SKM-1 (cell line): Measurements from ENCODE around the gene CACNG3.
"Not testable (repeated sequence)": the region's sequence is repeated elsewhere in the genome, so short reads cannot be mapped to it uniquely, and the experiment has no call there.

ENCODE experiments used
- DNase-seq: peaks from one replicate; lab custom pipeline; 2025; ENCODE audit not compliant: unreplicated experiment; lab: John Stamatoyannopoulos, UW

The CACNG3 gene

DNA sequence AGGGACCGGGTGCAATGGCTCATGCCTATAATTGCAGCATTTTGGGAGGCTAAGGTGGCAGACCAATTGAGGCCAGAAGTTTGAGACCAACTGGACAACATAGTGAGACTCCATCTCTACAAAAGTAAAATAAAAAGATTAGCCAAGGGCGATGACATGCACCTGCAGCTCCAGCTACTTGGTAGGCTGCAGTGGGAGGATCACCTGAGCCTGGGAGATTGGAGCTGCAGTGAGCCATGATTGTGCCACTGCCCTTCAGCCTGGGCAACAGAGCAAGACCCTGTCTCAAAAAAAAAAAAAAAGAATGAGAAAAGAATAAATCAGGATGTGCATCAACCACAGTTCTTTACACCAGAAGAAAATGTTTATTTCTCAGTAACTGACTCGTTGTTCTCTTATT, 76.0 kb downstream of the CACNG3 start:
- DNase-seq: no peak

DNA sequence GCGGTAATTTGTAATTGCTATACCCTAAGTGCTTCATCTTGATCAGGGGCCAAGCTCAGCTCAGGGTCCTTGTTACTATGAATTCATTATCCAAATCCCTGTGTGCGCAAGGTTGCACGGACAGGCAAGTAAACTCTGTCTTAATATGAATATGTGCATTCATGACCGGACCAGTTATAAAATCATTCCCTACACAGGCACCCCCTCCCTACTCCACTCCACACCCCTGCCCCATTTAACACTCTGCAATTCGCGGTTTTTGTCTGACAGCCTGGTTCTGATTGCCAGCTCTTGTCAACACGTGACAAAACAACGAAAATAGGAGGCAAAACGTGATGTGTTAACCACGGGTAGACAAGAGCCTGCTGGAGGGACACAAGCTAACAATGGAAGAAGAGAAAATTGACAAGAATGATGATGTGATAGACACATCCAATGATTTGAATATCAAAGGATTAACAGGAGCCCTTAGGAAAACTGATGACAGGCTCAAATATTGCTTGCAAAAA, 76.5 kb downstream of the CACNG3 start:
- no peak for DNase-seq

DNA sequence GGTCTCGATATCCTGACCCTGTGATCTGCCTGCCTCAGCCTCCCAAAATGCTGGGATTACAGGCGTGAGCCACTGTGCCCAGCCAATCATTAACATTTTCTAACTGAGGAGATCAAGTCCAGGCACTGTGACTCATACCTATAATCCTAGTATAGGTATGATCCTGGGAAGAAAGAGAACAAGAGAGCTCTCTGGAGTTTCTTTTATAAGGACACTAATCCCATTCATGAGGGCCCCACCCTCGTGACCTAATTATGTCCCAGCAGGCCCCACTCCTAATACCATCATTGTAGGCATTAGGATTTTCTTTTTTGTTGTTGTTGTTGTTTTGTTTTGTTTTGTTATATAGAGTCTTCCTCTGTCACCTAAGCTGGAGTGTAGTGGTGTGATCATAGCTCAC, 80.4 kb downstream of the CACNG3 start:
- DNase-seq: no peak

GRCh38 chr16:24337013-24337412, 80.9 kb downstream of the CACNG3 start:
- no peak for DNase-seq

DNA sequence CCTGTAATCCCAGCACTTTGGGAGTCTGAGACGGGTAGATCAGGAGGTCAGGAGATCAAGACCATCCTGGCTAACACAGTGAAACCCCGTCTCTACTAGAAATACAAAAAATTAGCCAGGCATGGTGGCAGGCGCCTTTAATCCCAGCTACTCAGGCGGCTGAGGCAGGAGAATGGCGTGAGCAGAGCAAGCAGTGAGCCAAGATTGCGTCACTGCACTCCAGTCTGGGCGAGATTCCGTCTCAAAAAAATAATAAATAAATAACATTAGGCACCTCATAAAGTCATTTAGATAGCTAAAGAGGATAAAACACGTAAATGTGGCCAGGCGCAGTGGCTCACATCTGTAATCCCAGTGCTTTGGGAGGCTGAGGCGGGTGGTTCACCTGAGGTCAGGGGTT, 87.7 kb downstream of the CACNG3 start:
- DNase-seq: not testable (repeated sequence)

DNA sequence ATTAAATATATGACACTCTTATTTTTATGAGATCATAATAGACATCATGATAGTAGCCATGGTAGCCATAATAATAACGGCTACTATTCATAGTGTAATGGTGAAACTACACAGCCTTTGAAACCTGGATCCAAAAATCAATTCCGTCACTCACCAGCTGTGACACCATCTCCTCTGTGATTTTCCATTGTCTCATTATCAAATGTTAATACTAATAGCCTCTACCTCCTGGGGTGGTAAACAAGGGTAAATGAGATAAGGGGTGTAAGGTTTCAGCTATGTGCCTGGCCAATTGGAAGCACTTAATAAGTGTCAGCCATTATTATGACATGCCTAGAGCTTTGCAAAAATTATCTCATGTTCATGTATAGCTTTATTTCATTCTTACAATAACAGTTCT, 88.6 kb downstream of the CACNG3 start:
- no peak for DNase-seq

- DNase-seq: no peak
These were observed 89.6 kb downstream of the CACNG3 start for GRCh38 chr16:24345704-24346103.

DNA sequence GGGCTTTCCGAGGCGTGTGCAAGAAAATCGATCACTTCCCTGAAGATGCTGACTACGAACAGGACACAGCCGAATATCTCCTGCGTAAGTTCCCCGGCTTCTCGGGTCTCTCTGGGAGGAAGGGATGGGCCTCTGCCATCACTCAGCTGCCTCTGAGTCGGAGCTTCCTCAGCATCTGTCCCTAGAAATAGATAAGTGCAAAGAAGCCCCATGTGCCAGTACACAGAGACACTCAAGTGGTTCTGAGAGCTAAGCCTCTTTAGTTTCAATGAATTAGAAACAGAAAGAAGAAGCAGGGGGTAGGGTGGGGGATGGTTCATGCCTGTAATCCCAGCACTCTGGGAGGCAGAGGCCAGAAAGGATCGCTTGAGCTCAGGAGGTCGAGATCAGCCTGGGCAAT, 90.6 kb downstream of the CACNG3 start:
- no peak for DNase-seq

DNA sequence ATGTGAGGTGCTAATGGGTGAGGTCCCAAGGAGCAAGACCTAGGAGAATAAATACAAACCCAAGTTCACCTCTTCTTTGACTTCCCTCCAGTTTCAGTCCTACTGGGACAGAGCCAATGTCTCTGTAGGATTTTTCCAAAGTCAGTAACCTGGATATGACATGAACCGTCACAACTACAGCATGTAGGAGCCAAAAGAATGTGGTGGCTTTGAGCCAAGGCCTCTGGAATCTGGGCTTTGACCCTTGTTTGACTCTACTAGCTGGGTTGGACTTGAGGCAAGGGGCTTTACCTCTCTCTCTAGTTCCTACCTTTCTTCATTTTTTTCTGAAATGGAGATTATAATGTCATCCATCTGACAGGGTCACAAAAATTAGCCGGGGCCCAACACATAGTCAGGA, 91.4 kb downstream of the CACNG3 start:
- no peak for DNase-seq

DNA sequence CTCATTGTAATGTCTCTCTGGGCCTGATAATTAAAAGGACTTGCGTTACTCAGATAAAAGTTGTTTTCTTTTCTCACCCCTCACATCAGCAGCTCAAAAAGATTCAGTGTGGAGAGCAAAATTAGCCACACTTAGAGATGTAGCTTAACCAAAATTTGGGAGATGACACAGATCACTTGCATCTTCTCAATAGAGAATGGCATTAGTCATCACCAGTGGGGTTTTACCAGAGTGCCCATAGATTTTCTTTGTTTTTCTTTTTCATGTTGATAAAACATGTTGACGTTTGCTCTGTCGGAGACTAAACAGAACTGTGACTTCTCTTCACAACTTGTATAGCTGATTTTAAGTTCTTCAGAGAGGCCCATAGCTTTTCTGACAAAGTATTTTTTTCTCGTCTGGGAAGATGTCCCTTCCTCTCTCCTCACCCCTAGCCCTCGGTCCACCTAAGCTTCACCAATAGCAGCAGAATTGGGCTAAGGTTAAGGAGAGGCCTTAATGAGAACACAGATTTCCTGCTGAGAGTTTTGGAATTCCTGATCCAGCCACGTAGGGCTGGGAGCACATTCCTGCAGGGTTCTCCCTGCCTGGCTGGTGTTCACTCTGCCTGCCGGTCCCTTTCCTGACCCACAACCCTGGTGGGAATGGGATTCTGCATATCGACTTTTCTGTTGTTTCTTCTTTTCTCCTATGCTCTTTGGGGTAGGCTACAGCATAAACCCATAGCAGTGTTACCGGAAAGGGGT, 92.6 kb downstream of the CACNG3 start:
- no peak for DNase-seq

GRCh38 chr16:24349320-24349719, 93.2 kb downstream of the CACNG3 start:
- DNase-seq: no peak

DNA sequence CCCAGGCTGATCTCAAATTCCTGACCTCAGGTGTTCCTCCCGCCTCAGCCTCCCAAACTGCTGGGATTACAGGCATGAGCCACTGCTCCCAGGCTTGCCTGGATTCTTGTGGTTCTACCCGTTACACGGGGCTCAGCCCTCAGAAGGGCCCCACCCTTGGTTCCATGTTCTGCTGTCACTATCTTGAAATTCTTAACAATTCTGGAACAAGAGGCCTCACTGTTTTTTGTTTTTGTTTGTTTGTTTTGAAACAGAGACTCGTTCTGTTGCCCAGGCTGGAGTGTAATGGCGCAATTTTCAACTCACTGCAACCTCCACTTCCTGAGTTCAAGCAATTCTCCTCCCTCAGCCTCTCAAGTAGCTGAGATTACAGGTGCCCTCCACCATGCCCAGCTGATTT, 96.6 kb downstream of the CACNG3 start:
- no peak for DNase-seq

DNA sequence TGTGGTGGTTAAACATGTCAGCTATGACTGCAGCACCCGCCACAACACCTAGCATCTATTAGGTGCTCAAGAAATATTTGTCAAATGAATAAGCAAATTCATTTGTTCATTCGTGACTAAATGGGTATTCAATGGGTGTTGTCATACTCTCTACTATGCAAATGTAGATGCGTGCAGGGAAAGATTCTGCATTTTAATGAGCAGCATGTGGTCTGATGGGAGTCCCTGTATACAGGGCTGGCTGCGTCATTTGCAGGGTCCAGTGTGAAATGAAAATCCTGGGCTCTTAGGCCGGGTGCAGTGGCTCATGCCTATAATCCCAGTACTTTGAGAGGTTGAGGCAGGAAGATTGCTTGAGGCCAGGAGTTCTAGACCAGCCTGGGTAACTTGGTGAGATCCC, 97.5 kb downstream of the CACNG3 start:
- no peak for DNase-seq

GRCh38 chr16:24357511-24357910, 101.4 kb downstream of the CACNG3 start:
- DNase-seq: no peak

- DNase-seq: no peak
These were observed 102.0 kb downstream of the CACNG3 start for GRCh38 chr16:24358117-24358516.

DNA sequence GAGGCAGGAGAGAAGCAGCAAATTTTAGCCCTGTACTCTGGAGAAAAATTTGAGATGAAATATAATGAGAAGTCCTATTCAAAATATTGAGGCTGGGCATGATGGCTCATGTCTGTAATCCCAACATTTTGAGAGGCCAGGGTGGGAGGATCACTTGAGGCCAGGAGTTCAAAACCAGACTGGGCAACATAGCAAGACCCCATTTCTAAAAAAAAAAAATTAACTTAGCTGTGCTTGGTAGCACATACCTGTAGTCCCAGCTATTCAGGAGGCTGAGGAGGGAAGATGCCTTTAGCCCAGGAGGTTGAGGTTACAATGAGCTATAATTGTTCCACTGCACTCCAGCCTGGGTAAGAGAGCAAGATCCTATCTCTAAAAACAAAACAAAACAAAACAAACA, 103.4 kb downstream of the CACNG3 start:
- no peak for DNase-seq

GRCh38 chr16:24360936-24361335, 104.8 kb downstream of the CACNG3 start:
- no peak for DNase-seq

- no peak for DNase-seq
These were observed 108.5 kb downstream of the CACNG3 start for GRCh38 chr16:24364596-24364995.

GRCh38 chr16:24367186-24367710, 111.1 kb downstream of the CACNG3 start:
- no peak for DNase-seq

DNA sequence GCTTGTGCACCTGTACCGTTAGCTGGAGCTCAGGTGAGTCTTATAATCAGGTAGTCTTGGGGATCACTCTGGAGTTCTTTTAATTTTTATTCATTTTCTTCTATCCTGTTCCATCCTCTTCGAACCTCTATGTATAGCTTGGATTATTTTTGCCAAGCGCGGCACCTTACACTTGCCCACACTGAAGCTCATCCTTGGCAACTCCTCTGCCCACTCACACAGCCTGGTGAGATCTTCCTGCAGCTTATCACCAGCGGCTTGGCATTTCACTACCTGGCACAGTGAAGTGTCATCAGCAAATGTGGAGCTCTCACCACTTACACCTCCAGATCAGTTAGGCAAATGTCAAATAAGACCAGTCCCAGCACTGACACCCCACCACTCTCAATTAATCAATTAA, 116.7 kb downstream of the CACNG3 start:
- no peak for DNase-seq

GRCh38 chr16:24378999-24379398, 122.9 kb downstream of the CACNG3 start:
- DNase-seq: no peak

GRCh38 chr16:24381470-24382118, 125.5 kb downstream of the CACNG3 start:
- no peak for DNase-seq
